Choroid plexus epithelial cell (primary cell): ENCODE results near the gene GRK2.

Experiments
- DNase-seq: peaks from one replicate; pipeline ENCODE4 v3.0.0-alpha.2; 2010; ENCODE audit warnings: low read depth
- H3K4me3 ChIP-seq: 2 replicates; pipeline ENCODE4 v1.5.1; 2011; ENCODE audit warnings: low read depth, mild to moderate bottlenecking, control low read depth, low read length, moderate library complexity
- TF ChIP-seq, protein P1 (sequence below): conservative IDR thresholded peaks from 2 replicates; pipeline ENCODE4 v1.5.1; 2011; ENCODE audit warnings: low read depth, mild to moderate bottlenecking, control low read depth, inconsistent platforms, low read length, moderate library complexity

The GRK2 gene

GRCh38 chr11:67309166-67309565 lies 42.9 kb downstream of the GRK2 start:
- no peak overlapping the region for H3K4me3 ChIP-seq
- TF ChIP-seq, protein P1, sequence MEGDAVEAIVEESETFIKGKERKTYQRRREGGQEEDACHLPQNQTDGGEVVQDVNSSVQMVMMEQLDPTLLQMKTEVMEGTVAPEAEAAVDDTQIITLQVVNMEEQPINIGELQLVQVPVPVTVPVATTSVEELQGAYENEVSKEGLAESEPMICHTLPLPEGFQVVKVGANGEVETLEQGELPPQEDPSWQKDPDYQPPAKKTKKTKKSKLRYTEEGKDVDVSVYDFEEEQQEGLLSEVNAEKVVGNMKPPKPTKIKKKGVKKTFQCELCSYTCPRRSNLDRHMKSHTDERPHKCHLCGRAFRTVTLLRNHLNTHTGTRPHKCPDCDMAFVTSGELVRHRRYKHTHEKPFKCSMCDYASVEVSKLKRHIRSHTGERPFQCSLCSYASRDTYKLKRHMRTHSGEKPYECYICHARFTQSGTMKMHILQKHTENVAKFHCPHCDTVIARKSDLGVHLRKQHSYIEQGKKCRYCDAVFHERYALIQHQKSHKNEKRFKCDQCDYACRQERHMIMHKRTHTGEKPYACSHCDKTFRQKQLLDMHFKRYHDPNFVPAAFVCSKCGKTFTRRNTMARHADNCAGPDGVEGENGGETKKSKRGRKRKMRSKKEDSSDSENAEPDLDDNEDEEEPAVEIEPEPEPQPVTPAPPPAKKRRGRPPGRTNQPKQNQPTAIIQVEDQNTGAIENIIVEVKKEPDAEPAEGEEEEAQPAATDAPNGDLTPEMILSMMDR = no peak
- DNase-seq = no peak

DNA sequence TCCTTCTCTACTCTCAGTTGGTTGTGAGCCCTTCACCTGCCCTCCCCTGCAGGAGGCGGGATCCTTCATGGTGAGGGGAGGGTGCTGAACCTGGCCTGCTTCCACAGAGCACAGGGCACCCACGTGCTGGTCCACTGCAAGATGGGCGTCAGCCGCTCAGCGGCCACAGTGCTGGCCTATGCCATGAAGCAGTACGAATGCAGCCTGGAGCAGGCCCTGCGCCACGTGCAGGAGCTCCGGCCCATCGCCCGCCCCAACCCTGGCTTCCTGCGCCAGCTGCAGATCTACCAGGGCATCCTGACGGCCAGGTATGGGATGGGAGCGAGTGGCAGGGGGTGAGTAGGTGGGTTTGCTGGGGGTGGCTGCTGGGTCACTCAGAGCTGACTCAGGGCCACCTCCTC lies 43.4 kb downstream of the GRK2 start:
- no peak for DNase-seq
- TF ChIP-seq, protein P1 = no peak
- no peak overlapping the region for H3K4me3 ChIP-seq

DNA sequence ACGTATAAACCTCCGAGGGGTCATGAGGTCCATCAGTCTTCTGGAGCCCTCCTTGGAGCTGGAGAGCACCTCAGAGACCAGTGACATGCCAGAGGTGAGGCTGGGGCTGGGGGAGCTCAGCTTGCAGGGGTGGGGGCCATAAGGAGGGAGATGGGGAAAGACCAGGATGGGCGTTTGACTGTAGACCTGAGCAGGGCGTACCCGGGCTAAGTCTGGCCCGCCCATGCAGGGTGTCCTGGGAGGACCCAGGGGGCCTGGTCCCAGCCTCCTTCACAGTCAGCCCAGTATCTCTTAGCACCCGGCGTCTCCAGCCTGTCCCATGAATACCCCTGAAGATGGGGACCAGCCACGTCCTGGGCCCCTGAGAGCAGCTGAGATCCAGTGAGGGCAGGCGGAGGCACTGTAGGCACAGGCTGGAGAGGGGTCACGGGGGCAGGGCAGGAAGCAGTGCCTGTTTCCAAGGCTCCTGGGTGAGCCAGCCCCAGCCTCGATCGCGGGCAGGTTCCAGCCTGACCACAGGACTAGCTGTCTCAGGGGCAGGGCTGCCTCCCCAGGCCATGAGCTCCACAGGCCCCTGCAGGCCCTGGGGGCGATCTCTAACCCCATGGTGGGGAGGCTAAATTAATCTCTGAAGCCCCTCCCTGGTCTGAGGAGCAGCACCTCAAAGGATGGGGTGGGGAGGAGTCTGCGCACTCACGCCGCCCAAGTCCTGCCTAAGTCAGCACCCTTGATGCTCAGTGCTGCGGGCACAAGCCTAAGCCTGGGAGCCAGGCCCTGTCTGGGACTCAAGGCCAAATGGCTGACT lies 44.2 kb downstream of the GRK2 start:
- TF ChIP-seq, protein P1 = no peak
- no peak overlapping the region for H3K4me3 ChIP-seq
- no peak for DNase-seq

DNA sequence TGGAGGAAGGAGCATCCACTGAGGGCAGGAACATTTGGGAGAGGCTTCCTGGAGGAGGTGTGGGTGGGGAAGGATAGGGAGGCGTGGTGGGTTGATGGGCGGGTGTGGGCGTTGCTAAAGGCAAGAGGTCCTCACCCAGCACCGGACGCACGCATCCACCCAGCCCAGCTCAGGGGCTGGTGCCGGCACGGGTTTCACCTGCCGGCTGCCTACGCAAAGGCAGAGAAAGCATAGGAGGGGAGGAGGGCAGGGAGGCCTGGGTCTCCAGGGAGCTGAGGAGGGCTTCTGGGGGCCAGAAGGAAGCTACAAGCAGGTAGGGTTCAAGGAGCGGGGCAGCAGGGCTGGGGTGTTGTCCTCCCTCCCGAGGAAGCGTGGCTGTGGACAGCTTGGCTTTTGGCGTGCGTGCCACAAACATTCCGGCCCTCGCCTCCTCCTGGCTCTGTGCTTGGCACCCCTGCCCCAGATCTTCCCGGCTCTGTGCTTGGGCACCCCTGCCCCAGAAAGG lies 44.8 kb downstream of the GRK2 start:
- H3K4me3 ChIP-seq = no peak overlapping the region
- no peak for DNase-seq
- TF ChIP-seq, protein P1 = no peak

DNA sequence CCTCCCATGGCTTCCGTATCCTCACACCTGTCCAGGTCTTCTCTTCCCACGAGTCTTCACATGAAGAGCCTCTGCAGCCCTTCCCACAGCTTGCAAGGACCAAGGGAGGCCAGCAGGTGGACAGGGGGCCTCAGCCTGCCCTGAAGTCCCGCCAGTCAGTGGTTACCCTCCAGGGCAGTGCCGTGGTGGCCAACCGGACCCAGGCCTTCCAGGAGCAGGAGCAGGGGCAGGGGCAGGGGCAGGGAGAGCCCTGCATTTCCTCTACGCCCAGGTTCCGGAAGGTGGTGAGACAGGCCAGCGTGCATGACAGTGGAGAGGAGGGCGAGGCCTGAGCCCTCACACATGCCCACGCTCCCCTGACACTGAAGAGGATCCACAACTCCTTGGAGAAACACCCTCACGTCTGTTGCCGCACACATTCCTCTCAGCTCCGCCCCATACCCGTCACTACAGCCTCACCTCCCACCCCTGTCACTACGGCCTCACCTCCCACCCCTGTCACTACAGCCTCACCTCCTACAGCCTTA lies 45.3 kb downstream of the GRK2 start:
- no peak for DNase-seq
- no peak overlapping the region for H3K4me3 ChIP-seq
- TF ChIP-seq, protein P1 = peak; percentile 20

DNA sequence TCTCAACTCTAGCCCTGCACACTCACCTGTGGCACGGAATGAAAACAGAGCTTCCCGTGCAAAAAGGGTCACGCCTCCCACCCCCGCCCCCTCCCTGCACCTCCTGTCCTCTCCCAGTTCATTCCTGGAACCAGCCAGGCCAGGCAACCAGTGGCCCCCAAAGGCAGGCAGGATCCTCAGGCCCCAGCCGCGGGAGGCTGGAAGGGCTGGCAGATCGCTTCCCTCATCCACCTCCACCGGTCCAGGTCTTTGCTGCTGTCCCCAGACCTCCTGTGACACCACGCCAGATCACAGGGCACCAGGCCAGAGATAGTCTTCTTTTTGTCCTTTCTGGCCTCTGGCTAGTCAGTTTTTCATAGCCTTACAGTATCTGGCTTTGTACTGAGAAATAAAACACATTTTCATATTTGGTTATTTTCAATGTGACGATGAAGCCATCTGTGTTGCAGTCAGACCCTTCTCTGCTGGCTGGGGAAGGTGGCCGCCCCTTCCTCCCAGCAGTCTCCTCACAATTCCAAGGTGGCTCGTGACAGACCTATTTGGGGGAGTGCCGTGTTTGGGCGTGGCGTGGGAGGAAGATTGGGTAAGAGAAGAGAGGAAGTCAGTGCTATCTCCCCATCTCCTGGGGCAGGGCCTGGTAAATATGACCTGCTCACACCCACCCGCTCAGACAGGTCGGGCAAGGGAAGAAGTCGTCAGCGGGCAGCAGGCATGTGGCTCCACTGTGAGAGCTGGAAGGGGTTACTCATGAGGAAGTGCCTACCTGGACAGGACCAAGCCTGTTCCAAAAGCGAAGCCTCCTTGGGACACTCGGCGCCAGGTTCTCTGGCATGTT lies 46.1 kb downstream of the GRK2 start:
- H3K4me3 ChIP-seq = no peak overlapping the region
- TF ChIP-seq, protein P1 = no peak
- DNase-seq = no peak
